ENCODE data around the gene RGS6. TPM values are rescaled to one million over a fixed set of nuclear protein-coding genes. Genes with fewer than 3 reads are reported as not detected.

The RGS6 gene
- total RNA-seq, 1 donor from 2014 or later: 2.8 TPM

DNA sequence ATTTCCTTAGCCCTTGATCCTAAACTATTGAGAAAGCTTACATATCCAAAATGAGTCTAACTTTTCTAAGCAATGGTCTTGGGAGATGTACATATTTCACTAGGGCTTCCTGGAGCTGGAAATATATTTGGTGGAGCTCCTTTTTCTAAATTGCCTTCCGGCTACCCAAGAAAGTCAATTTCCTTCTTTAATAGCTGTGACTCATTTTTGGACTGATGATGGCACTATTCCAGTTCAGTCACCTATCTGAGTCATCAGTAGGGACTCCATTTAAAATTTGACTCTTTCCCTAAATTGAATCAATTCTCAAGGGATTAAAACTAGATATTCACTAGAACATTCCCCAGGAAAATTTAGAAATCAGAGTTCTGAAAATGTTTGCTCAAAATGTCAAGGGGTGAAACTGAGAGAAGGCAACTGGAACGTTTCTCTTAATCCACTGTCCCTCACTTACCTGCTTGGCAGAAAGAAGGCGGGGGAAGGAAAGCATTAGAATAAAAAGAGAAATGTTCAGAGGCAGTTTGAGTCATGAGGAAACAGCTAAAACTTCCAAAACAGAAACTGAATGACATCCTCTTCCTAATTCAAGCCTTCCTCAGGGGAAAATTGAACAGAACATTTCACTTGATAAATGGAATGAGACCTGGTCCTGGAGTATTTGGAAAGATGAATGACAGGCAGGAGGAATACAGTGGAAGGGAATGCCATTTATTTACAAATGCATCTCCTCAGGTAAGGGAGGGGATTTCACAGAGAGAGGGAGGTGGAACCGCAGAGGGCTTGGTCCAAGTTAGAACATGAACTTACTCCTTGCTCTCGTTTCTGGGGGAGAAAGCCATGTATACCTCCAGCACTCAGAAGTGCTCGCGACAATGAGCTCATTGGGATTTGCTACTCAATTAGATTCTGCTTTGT is 91.2 kb downstream of the RGS6 start:
- Mint-ChIP-seq H3K4me3 (no peak overlapping the region), H3K4me1 (no peaks in the 10 kb centered on the region), H3K36me3 (ENCODE audit: low read depth) (no peaks in the 10 kb centered on the region), H3K27me3 (ENCODE audit: low read depth) (peaks cover 4% of the 10 kb centered on the region), H3K27ac (ENCODE audit: unreplicated experiment) (no peak overlapping the region), H3K9me3 (no peaks in the 10 kb centered on the region)
- no peak for DNase-seq (ENCODE audit: low read depth, low spot score)
- no peak for TF ChIP-seq CTCF (conservative IDR thresholded peaks at IDR 0.05)

GRCh38 chr14:72024043-72024407 is 91.8 kb downstream of the RGS6 start:
- peak; percentile 77 for TF ChIP-seq CTCF (conservative IDR thresholded peaks at IDR 0.05)
- H3K4me1 Mint-ChIP-seq: no peaks in the 10 kb centered on the region
- DNase-seq (ENCODE audit: low read depth, low spot score): no peak
- peaks cover 4% of the 10 kb centered on the region for H3K27me3 Mint-ChIP-seq (ENCODE audit: low read depth)
- no peaks in the 10 kb centered on the region for H3K9me3 Mint-ChIP-seq
- H3K36me3 Mint-ChIP-seq (ENCODE audit: low read depth): no peaks in the 10 kb centered on the region
- H3K27ac Mint-ChIP-seq (ENCODE audit: unreplicated experiment): no peak overlapping the region
- H3K4me3 Mint-ChIP-seq: no peak overlapping the region

DNA sequence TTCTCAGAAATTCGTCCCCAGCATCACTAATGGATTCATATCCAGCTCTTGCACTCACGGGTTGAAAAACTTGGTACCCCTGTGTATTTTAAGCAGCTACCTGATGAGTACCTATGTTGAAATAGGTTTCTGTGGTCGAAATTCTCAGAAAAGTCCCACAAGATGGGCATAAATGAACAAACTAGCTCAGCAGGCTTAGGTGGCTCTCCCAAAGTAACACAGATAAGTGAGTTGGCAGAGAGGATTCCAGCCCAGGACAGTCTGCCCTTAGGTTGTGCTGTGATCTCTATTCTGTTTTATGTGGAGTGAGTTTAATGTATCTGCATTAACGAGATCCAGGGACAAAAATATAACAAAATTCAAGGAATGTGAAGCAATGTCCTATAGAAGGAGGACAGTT is 92.3 kb downstream of the RGS6 start:
- no peak for TF ChIP-seq CTCF (conservative IDR thresholded peaks at IDR 0.05)
- Mint-ChIP-seq H3K36me3 (ENCODE audit: low read depth) (no peaks in the 10 kb centered on the region), H3K27ac (ENCODE audit: unreplicated experiment) (no peak overlapping the region), H3K27me3 (ENCODE audit: low read depth) (peaks cover 4% of the 10 kb centered on the region), H3K9me3 (no peaks in the 10 kb centered on the region), H3K4me1 (no peaks in the 10 kb centered on the region), H3K4me3 (no peak overlapping the region)
- DNase-seq (ENCODE audit: low read depth, low spot score): no peak

GRCh38 chr14:72026536-72026935 is 94.3 kb downstream of the RGS6 start:
- Mint-ChIP-seq H3K27ac (ENCODE audit: unreplicated experiment) (no peak overlapping the region), H3K4me1 (no peaks in the 10 kb centered on the region), H3K27me3 (ENCODE audit: low read depth) (peaks cover 4% of the 10 kb centered on the region), H3K9me3 (no peaks in the 10 kb centered on the region), H3K36me3 (ENCODE audit: low read depth) (no peaks in the 10 kb centered on the region), H3K4me3 (no peak overlapping the region)
- TF ChIP-seq CTCF (conservative IDR thresholded peaks at IDR 0.05): no peak
- DNase-seq (ENCODE audit: low read depth, low spot score): no peak

- no peak for TF ChIP-seq CTCF (conservative IDR thresholded peaks at IDR 0.05)
- DNase-seq (ENCODE audit: low read depth, low spot score): no peak
- no peak overlapping the region for H3K4me3 Mint-ChIP-seq
- no peaks in the 10 kb centered on the region for H3K36me3 Mint-ChIP-seq (ENCODE audit: low read depth)
- H3K27ac Mint-ChIP-seq (ENCODE audit: unreplicated experiment): no peak overlapping the region
- H3K9me3 Mint-ChIP-seq: no peaks in the 10 kb centered on the region
- no peaks in the 10 kb centered on the region for H3K4me1 Mint-ChIP-seq
- peaks cover 4% of the 10 kb centered on the region for H3K27me3 Mint-ChIP-seq (ENCODE audit: low read depth)
Observed at GRCh38 chr14:72027061-72027460, 94.8 kb downstream of the RGS6 start.

All from neural crest cell (in vitro differentiated cells).